GM18502 (cell line): ENCODE data around the gene ADCY7.

Source experiments
- ATAC-seq: cut with Tn5 transposase; IDR thresholded peaks from one replicate; pipeline ENCODE4 v1.9.1; 2021; ENCODE audit warnings: mild to moderate bottlenecking; ENCODE audit not compliant: unreplicated experiment, poor library complexity

ADCY7 gene

GRCh38 chr16:50278251-50278650 is 11.9 kb downstream of the ADCY7 start:
- ATAC-seq, result no peak

GRCh38 chr16:50279504-50279865 is 13.1 kb downstream of the ADCY7 start:
- ATAC-seq, result no peak

GRCh38 chr16:50280932-50281331 is 14.6 kb downstream of the ADCY7 start:
- ATAC-seq, result no peak

GRCh38 chr16:50281391-50282009 is 15.1 kb downstream of the ADCY7 start:
- peak; percentile 1 for ATAC-seq

- ATAC-seq, result peak; percentile 92
Observed at GRCh38 chr16:50282010-50282538, 15.7 kb downstream of the ADCY7 start.

GRCh38 chr16:50282955-50283631 is 16.7 kb downstream of the ADCY7 start:
- no peak for ATAC-seq

- no peak for ATAC-seq
Observed at GRCh38 chr16:50284131-50284911, 18.0 kb downstream of the ADCY7 start.

GRCh38 chr16:50285406-50286003 is 19.2 kb downstream of the ADCY7 start:
- no peak for ATAC-seq

GRCh38 chr16:50286681-50287080 is 20.3 kb downstream of the ADCY7 start:
- ATAC-seq, result no peak

GRCh38 chr16:50288026-50288425 is 21.7 kb downstream of the ADCY7 start:
- no peak for ATAC-seq

GRCh38 chr16:50288920-50289319 is 22.6 kb downstream of the ADCY7 start:
- no peak for ATAC-seq

GRCh38 chr16:50289950-50290764 is 23.8 kb downstream of the ADCY7 start:
- ATAC-seq, result no peak

GRCh38 chr16:50290856-50291255 is 24.5 kb downstream of the ADCY7 start:
- no peak for ATAC-seq

- ATAC-seq, result no peak
Observed at GRCh38 chr16:50291719-50292565, 25.6 kb downstream of the ADCY7 start.

- ATAC-seq, result no peak
Observed at GRCh38 chr16:50292566-50292948, 26.2 kb downstream of the ADCY7 start.

GRCh38 chr16:50293041-50293783 is 26.9 kb downstream of the ADCY7 start:
- no peak for ATAC-seq

- no peak for ATAC-seq
Observed at GRCh38 chr16:50293994-50294855, 27.9 kb downstream of the ADCY7 start.

GRCh38 chr16:50294955-50295354 is 28.6 kb downstream of the ADCY7 start:
- ATAC-seq, result no peak
